Mucosa of gallbladder (tissue), 1 donor: ENCODE data around the gene SLIRP. TPM values are rescaled to one million over a fixed set of nuclear protein-coding genes. Genes with fewer than 3 reads are reported as not detected.
A peak's percentile ranks its signal among the peaks of the same experiment; 100 is the strongest.
"Not testable (repeated sequence)": the region's sequence is repeated elsewhere in the genome, so short reads cannot be mapped to it uniquely, and the experiment has no call there.

ENCODE experiments used
- DNase-seq: peaks from one replicate; pipeline ENCODE4 v3.0.0-alpha.2; 2020; ENCODE audit warnings: low spot score
- total RNA-seq: library from RNA; stranded (reverse); gene quantifications from one replicate; pipeline ENCODE4 v1.2.1, GENCODE V29; 2021
- donor health status: DM: no; HTN: no; CAD: no.

The SLIRP gene
- total RNA-seq: 77.7 TPM

- DNase-seq: peak; percentile 92
Measured at GRCh38 chr14:77707724-77708408, at the start of gene SLIRP, which contains the start of gene ALKBH1. Gene SLIRP (plus strand): TSS chr14:77708103. CDS start chr14:77708112, 9 bp downstream. Gene ALKBH1 (minus strand): TSS chr14:77708023. CDS start chr14:77708004, 19 bp downstream.

GRCh38 chr14:77659831-77660230, 48.1 kb upstream of the SLIRP start:
- DNase-seq: no peak

- DNase-seq: no peak
Measured at GRCh38 chr14:77660754-77661153, 47.1 kb upstream of the SLIRP start.

GRCh38 chr14:77661562-77661961, 46.3 kb upstream of the SLIRP start:
- not testable (repeated sequence) for DNase-seq

- DNase-seq: no peak
Measured at GRCh38 chr14:77663293-77663692, 44.6 kb upstream of the SLIRP start.

- no peak for DNase-seq
Measured at GRCh38 chr14:77667331-77667730, 40.6 kb upstream of the SLIRP start.

- no peak for DNase-seq
Measured at GRCh38 chr14:77673193-77673592, 34.7 kb upstream of the SLIRP start.

- no peak for DNase-seq
Measured at GRCh38 chr14:77674931-77675330, 33.0 kb upstream of the SLIRP start.

GRCh38 chr14:77681196-77682157, 26.4 kb upstream of the SLIRP start:
- peak; percentile 14 for DNase-seq

GRCh38 chr14:77682158-77682553, 25.7 kb upstream of the SLIRP start:
- DNase-seq: no peak

- no peak for DNase-seq
Measured at GRCh38 chr14:77691259-77691658, 16.6 kb upstream of the SLIRP start.

- peak; percentile 12 for DNase-seq
Measured at GRCh38 chr14:77707355-77707723, 564 bp upstream of the SLIRP start.

GRCh38 chr14:77708749-77709148, 846 bp downstream of the SLIRP start:
- no peak for DNase-seq

GRCh38 chr14:77709412-77709811, 1.5 kb downstream of the SLIRP start:
- no peak for DNase-seq

GRCh38 chr14:77710364-77710763, 2.5 kb downstream of the SLIRP start:
- DNase-seq: no peak

GRCh38 chr14:77714926-77715325, 7.0 kb downstream of the SLIRP start:
- DNase-seq: no peak

- no peak for DNase-seq
Measured at GRCh38 chr14:77717608-77718305, 9.9 kb downstream of the SLIRP start.

GRCh38 chr14:77721437-77721836, 13.5 kb downstream of the SLIRP start:
- DNase-seq: no peak

- no peak for DNase-seq
Measured at GRCh38 chr14:77722301-77722700, 14.4 kb downstream of the SLIRP start.

- no peak for DNase-seq
Measured at GRCh38 chr14:77730976-77731497, 23.1 kb downstream of the SLIRP start.

GRCh38 chr14:77738559-77739250, 30.8 kb downstream of the SLIRP start:
- DNase-seq: no peak
